Measurements from ENCODE around the gene NACC2.

Gene NACC2

DNA sequence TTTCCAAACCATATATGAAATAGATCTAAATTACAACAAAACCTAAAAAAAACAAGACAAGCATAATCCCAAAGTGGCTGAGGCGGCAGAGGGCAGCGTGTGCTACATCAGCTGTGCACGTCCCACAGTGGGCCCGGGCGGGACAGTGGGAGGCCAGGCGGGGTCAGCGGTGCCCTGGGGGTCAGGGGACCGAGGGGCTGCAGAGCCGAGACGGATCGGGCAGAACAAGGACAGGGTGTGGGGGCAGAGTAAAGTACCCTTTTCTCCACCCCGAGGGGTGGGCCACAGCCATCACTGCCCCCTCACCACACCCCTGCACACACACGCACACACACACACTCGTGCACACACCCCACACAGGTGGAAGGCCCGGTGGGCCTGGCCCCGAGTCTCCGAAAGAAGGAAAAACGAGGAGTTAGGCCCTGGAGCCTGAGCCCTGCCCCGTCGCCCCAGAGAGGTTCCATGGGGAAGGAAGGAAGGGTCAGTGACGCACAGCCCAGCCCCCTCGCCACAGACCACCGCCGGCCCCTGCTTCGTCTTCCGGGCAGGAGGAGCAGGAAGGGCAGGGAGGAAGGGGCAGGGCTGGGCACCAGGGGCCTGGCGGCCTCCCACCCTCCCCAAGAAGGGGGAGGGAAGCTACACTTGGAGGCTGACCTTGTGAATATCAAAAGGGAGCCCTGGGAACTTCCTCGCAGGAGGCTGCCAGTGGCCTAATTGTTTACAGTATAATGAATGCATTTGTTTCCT is 84.3 kb downstream of the NACC2 start:
- DNase-seq (ENCODE audit: low spot score) = no peak

- DNase-seq (ENCODE audit: low spot score) = no peak
Measured at GRCh38 chr9:136010176-136010575, 84.9 kb downstream of the NACC2 start.

- DNase-seq (ENCODE audit: low spot score) = no peak
Measured at GRCh38 chr9:136009516-136009915, 85.6 kb downstream of the NACC2 start.

DNA sequence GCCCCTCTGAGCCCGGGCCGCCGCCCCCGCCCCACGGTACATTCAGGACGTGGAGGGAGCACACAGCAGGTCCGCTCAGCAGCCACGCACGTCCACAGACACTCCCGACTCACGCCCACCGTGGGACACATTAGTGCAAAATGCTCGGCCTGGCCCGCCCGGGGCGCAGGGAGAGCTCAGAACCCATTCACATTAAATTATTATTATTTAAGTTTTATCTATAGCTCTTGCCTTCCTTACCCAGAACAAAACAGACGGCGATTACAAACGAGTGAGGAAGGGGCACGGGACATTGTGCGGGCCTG is 86.4 kb downstream of the NACC2 start:
- no peak for DNase-seq (ENCODE audit: low spot score)

GRCh38 chr9:136007934-136008692 is 87.0 kb downstream of the NACC2 start:
- DNase-seq (ENCODE audit: low spot score) = no peak

DNA sequence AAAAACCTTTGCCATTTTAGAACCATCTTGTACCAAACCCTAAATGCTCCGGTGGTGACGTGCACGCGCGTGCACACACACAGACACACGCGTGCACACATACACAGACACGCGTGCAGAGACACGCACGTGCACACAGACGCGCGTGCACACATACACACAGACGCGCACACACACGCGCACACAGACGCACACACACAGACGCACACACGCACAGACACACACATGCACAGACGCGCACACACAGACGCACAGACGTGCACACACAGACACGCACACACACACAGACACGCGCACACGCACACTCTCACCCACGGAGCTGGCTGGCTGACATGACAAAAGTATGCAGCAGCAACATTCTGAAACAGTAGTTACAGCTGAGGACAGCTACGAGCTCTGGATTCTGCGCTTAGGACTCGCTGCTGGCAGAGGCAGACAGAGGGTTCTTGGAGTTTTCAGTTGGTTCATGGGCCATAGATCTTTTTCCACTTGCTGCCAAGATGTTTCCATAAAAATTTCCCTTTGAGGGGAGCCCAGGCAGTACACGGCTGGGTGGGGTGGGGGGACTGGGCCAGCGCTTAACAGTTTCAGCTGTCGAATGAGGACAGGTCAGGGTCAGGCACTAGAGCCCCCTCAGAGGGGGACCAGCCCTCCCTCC is 87.7 kb downstream of the NACC2 start:
- DNase-seq (ENCODE audit: low spot score) = no peak

DNA sequence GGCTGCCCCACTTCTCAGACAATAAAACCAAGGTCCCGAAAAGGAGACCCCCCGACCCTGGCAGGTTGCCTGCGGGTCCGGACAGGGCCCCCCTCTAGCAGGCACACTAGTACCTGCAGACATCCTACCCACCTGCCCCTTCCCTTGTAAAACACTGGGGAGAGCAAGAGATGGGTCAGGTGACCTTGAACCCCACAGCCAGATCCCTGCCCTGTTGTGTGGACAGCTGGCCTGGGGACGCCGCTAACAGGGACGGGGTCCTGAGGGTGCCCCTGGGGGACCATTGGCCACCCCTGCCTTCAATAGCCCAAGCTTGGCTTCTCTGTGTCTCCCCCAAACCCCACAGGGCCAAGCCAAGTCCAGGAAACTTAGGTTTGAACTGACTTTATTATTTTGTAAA is 88.9 kb downstream of the NACC2 start:
- DNase-seq (ENCODE audit: low spot score) = no peak

DNA sequence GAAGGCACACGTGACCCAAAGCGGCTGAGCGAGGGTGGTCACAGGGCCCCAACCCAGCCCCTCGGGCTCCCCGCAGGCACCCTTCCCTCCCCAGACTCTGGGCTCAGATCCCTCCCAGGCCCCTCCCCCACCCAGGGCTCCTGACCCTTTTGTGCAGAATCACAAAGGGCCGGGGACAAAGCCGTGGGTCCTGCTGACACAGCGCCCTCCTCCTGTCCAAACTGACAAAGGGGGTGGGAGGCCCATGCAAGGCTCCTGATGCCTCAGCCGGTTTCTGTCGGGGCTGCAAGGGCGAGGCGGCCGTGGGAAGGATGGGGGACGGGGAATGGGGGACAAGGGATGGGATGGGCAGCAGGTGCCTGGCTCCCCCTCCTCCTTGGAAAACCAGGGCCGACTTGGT is 90.4 kb downstream of the NACC2 start:
- no peak for DNase-seq (ENCODE audit: low spot score)

DNA sequence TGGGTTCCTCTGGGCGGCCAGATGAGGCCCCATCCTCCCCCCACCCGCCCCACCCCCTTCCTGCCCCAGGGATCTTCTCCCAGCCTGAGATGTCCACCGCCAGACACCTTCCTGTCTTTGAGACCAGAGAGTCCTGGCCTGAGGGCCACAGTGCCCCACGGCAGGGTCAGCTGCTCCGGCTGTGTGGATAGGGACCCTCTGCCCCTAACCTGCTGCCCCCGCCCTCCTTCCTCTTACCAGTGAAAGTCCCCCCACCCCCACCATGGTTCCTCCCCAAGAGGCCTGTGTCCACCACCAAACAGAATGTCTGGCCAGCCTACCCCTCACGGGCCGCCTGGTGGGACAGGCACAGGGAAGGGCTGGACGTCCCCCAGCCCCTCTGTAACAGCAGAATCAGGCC is 90.9 kb downstream of the NACC2 start:
- DNase-seq (ENCODE audit: low spot score) = no peak

- DNase-seq (ENCODE audit: low spot score) = no peak
Measured at GRCh38 chr9:136003411-136004218, 91.5 kb downstream of the NACC2 start.

- no peak for DNase-seq (ENCODE audit: low spot score)
Measured at GRCh38 chr9:136002881-136003280, 92.2 kb downstream of the NACC2 start.

DNA sequence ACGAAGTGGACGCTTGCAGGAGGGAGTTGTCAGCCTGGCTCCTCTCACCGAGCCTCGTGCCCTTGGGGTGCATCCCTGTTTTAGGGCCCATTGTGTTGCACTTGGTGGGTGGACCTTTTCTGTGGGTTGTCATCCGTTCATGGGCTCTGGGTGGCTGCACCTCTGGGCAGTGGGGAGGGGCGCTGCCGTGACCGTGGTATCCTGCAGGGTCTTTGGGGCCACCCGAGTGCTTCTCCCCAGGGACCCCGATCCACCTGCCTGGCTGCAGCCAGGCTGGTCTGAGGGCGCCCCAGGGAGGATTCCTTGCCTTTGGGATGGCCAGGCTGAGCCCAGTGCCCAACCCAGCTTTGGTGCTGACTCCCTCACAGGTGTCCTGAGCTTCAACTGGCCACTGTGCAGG is 92.9 kb downstream of the NACC2 start:
- no peak for DNase-seq (ENCODE audit: low spot score)

- DNase-seq (ENCODE audit: low spot score) = no peak
Measured at GRCh38 chr9:136001231-136001630, 93.9 kb downstream of the NACC2 start.

DNA sequence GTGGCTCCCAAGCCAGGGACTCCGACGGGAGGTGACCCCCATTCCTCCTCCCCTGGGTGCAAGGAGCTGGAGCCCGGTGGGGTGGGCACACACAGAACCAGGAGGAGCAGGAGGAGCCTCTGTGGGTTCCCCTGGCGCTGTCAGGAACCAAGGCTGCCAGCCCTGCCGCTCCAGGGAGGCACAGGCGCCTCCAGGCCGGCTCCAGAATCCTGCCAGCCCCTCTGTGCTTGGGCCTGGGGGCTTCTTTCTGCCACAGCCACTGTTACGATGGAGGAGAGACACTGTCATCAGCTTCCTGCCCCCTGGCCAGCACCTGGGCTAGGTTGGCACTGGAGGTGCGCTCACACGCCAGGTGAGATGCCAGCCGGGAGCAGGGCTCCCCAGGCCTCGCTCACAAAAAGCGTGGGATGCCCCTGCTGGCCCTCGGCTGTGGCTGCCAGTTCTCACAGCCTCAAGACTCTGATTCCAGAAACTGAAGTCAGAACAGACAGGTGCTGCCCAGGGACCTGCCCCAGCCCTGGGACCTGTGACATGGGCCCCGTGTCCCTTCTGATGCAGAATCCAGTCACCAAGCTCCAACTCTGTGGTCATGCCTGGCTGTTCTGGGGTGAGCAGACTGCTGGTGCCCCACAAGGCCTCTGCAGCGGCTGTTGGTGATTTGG is 96.5 kb downstream of the NACC2 start:
- DNase-seq (ENCODE audit: low spot score) = no peak

GRCh38 chr9:135998016-135998380 is 97.1 kb downstream of the NACC2 start:
- no peak for DNase-seq (ENCODE audit: low spot score)

DNA sequence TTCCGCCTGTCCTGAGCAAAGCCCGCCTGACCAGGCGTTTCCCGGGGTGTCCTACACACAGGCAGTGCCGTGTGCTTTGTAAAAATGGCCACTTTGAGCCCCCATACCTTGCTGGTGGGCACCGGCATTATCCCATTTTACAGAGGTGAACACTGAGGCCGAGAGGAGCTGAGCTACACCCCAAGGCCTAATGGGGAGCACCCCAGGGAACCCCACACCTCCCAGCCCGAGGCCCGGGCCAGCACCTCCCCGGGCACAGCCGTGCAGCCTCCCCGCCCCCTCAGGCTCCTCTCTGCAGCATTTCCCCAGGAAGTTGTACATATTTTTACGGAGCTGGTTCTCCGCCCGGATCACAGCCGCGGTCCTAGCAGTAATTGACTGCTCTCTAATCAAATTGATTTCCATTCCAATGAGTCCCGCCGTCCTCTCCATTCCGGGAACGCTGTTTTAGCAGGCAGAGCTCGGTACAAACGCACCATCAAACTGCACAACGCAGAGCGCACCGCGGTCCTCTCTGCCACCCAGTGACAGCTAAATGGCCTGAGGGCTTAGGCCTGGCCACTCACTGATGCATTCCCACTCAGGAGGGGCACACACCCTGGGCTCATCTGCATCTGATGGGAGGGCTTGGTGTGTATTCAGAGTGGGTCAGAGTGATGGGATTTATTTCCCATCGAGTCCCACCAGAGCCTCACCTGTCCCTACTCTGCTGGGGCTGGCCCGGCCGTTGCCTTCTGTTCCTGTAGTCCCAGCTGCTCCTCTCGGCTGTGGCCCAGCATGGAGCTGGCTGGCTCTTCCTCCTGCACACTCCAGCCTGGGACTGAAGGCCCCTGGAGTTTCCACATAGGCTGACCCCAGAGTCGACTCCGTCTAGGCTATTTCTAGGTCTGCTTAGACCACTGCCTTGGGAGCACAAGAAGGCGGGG is 97.7 kb downstream of the NACC2 start:
- no peak for DNase-seq (ENCODE audit: low spot score)

DNA sequence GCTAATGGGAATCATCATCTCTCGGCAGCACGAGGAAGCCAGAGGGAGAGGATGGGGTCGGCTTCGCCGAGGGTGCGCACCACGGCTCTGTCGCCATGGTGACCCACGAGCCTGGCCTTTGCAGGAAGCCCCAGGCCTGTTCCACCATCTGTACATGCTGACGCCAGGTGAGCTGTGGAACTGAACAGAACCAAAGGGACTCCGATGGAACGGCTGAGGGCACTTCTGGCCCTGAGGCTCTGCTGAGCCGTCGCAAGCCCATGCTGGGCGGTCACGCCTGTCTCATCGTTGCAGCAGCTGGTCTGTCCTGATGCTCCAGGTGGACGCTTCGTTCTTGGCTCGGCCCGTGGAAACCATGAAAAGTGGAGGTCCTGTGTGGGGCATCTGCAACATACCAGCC is 99.3 kb downstream of the NACC2 start:
- DNase-seq (ENCODE audit: low spot score) = no peak

GRCh38 chr9:135994501-135995192 is 100.4 kb downstream of the NACC2 start:
- no peak for DNase-seq (ENCODE audit: low spot score)

DNA sequence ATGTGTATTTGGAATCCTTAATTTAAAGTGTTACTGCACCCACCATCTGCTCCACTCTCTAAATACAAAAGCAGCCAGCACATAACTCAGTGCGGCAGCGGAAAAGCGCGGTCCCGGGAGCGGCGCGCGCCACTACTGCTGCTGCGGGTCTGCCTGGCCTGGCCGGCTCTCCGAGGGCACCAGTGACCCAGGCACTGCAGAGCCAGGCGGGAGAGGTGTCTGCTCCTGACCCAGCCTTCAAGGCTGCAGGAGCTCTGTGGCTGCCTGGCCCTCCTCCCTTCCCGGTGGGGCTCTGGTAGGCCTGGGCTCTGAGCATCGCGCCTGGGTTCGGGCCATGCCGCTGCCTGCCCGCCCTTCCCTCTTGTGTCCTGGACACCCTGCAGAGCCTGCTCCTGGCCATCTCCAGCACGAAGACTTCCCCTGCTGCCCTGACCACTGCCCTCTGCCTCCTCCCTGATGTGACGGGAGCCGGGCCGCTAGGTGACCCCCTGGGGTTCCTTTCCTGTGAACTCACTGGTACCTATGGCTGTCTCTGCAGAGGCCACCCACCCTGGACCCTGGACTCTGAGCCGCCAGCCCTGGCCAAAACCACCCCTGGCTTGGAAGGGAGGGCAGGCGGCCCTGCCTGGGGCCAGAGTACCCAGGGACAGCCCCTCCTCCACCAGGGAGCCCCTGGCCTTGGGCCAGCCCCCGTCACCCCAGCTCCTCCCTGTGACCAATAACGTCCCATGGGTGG is 101.2 kb downstream of the NACC2 start:
- no peak for DNase-seq (ENCODE audit: low spot score)

GRCh38 chr9:135993409-135993742 is 101.7 kb downstream of the NACC2 start:
- no peak for DNase-seq (ENCODE audit: low spot score)
